Measurements from ENCODE around the gene PI4KA.
"Not testable (repeated sequence)": the region's sequence is repeated elsewhere in the genome, so short reads cannot be mapped to it uniquely, and the experiment has no call there.

DNA sequence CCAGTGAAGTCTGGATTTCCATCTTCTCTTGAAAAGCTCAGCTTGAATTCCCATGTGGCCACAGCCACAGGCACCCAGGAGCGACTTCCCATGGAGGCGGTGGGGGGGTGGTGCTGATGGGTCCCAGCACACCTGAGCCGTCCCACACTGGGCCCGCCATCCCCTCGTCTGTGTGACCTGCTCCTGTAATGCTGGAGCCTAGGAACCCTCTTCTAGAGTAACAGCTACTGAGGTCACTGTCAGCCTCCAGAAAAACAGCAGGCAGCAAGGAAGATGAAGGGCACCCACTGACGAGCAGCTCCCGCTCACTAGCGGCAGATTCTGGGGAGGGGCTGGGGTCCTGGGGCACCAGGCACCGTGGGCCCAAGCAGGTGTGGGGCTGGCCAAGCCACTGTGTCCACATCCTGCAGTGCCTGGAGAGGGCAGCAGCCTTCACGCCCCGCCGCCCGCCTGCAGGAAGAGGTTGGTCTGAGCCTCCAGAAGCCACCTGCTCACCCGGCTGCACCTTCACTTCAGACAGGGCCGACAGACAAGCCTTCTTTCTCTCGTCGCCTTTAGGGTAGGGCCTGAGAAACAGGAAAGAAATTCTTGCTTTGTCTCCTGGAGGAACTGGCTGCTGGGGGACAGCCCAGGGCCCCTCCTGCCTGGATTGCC is 141.3 kb downstream of the PI4KA start:
- TF ChIP-seq, protein P1, sequence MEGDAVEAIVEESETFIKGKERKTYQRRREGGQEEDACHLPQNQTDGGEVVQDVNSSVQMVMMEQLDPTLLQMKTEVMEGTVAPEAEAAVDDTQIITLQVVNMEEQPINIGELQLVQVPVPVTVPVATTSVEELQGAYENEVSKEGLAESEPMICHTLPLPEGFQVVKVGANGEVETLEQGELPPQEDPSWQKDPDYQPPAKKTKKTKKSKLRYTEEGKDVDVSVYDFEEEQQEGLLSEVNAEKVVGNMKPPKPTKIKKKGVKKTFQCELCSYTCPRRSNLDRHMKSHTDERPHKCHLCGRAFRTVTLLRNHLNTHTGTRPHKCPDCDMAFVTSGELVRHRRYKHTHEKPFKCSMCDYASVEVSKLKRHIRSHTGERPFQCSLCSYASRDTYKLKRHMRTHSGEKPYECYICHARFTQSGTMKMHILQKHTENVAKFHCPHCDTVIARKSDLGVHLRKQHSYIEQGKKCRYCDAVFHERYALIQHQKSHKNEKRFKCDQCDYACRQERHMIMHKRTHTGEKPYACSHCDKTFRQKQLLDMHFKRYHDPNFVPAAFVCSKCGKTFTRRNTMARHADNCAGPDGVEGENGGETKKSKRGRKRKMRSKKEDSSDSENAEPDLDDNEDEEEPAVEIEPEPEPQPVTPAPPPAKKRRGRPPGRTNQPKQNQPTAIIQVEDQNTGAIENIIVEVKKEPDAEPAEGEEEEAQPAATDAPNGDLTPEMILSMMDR (IDR thresholded peaks at IDR 0.05 in 8 of 11, conservative IDR thresholded peaks at IDR 0.05 in 3 of 11), result not testable (repeated sequence)
- peak in 1 of 3 donors; percentile 15 for TF ChIP-seq POLR2AphosphoS5 (IDR thresholded peaks at IDR 0.05)
- not testable (repeated sequence) for TF ChIP-seq POLR2A (IDR thresholded peaks at IDR 0.05)

All from spleen (tissue), 7 donors.